Stomach (tissue), 9 donors: ENCODE measurements around the gene TNFRSF8. TPM values are rescaled to one million over a fixed set of nuclear protein-coding genes. Genes with fewer than 3 reads are reported as not detected.

ENCODE experiments used
- DNase-seq, 2 donors: peaks; one replicate each; pipeline versions ENCODE4 v3.0.0 to v3.0.0-alpha.2; 2013 to 2019
- H3K27ac ChIP-seq, 5 donors: fragments of 200-600 bp in 4 of 5; sonication (generic) in 4 of 5; one replicate each; pipeline ENCODE4 v1.5.1; 2013 to 2019; ENCODE audit warnings: mild to moderate bottlenecking in 1 of 5, moderate library complexity in 1 of 5
- H3K27me3 ChIP-seq, 3 donors: fragments of 200-600 bp; sonication (generic); one replicate each; pipeline ENCODE4 v1.5.1; 2017 to 2019; ENCODE audit warnings: mixed run types in 1 of 3
- H3K36me3 ChIP-seq, 4 donors: fragments of 200-600 bp; sonication (generic); 1 replicate in 3 of 4; 2 replicates in 1 of 4; pipeline ENCODE4 v1.5.1; 2016 to 2019
- H3K4me1 ChIP-seq, 4 donors: fragments of 200-600 bp; sonication (generic); one replicate each; pipeline ENCODE4 v1.5.1; 2016 to 2019
- H3K4me3 ChIP-seq, 4 donors: fragments of 200-600 bp; sonication (generic) in 3 of 4; one replicate each; pipeline ENCODE4 v1.5.1; 2016 to 2019; ENCODE audit warnings: mild to moderate bottlenecking in 1 of 4
- H3K9me3 ChIP-seq, 4 donors: fragments of 200-600 bp; sonication (generic); one replicate each; pipeline ENCODE4 v1.5.1; 2016 to 2019
- EP300 ChIP-seq: sonication (generic); formaldehyde crosslinking; IDR thresholded peaks from one replicate; pipeline ENCODE4 v1.6.1; 2017; ENCODE audit warnings: antibody characterized with exemption
- POLR2A ChIP-seq, 4 donors: fragments of 450-650 bp; IDR thresholded peaks; one replicate each; pipeline ENCODE4 v1.6.1; 2016; ENCODE audit warnings: antibody characterized with exemption in 4 of 4, control low read depth in 2 of 4, mild to moderate bottlenecking in 1 of 4, moderate library complexity in 1 of 4
- POLR2AphosphoS5 ChIP-seq, 3 donors: sonication (generic); formaldehyde crosslinking; IDR thresholded peaks; one replicate each; pipeline ENCODE4 v1.6.1; 2016; ENCODE audit warnings: antibody characterized with exemption in 3 of 3
- WGBS, 5 donors: extraction: QIAGEN DNeasy Blood & Tissue Kit in 3 of 5; methylation state at CpG; one replicate each; pipeline versions ENCODE4 v1.1.5 to v1.1.7; 2013 to 2018; 5-methylcytosine and 5-hydroxymethylcytosine counted together
- intact Hi-C: fragments of 100-400 bp; cut with DNase I; formaldehyde crosslinking; loops from one replicate; pipeline ENCODE4 v1.15.1; 2023; ENCODE audit warnings: low total_unique reads
- polyA plus RNA-seq, 3 donors: library from polyadenylated mRNA; stranded (reverse); fragments of 200-250 nt; gene quantifications; one replicate each; pipeline ENCODE4 v1.2.3, GENCODE V29; 2013
- total RNA-seq, 5 donors: library from RNA; depleted of rRNA; stranded (reverse); fragments of >200 nt; gene quantifications; one replicate each; pipeline versions ENCODE4 v1.1.0 to v1.2.3, GENCODE V29; 2014 to 2016
- TF ChIP-seq, protein P1 (sequence below), 7 experiments: fragments of 450-650 bp in 4 of 7; fragments of 200-600 bp in 3 of 7; sonication (generic) in 3 of 7; IDR thresholded peaks; one replicate each; pipeline ENCODE4 v1.5.1; 2016 to 2019; ENCODE audit warnings: antibody characterized with exemption in 7 of 7, control low read depth in 2 of 7, mild to moderate bottlenecking in 1 of 7
- donor health status: healthy with polysubstance abuse.
- donor health status: Bipolar disorder and iron deficiency.
- donor health status: healthy.

TNFRSF8 gene
- total and polyA plus RNA-seq, 8 donors, result 0.18 to 2.1 (median 0.88) TPM; not detected in 2

- peaks cover 0 to under 1% (median 0%) of the 10 kb centered on the region in 3 donors for H3K27me3 ChIP-seq
- no peak for DNase-seq
- H3K4me1 ChIP-seq, result peaks cover 16 to 61% (median 32%) of the 10 kb centered on the region in 4 donors
- H3K27ac ChIP-seq, result peak overlapping the region in 3 of 5 donors; percentile 7 to 59 (median 57)
- TF ChIP-seq POLR2A (IDR thresholded peaks at IDR 0.05) (no peak), POLR2AphosphoS5 (IDR thresholded peaks at IDR 0.05) (no peak), EP300 (no peak)
- TF ChIP-seq, protein P1, sequence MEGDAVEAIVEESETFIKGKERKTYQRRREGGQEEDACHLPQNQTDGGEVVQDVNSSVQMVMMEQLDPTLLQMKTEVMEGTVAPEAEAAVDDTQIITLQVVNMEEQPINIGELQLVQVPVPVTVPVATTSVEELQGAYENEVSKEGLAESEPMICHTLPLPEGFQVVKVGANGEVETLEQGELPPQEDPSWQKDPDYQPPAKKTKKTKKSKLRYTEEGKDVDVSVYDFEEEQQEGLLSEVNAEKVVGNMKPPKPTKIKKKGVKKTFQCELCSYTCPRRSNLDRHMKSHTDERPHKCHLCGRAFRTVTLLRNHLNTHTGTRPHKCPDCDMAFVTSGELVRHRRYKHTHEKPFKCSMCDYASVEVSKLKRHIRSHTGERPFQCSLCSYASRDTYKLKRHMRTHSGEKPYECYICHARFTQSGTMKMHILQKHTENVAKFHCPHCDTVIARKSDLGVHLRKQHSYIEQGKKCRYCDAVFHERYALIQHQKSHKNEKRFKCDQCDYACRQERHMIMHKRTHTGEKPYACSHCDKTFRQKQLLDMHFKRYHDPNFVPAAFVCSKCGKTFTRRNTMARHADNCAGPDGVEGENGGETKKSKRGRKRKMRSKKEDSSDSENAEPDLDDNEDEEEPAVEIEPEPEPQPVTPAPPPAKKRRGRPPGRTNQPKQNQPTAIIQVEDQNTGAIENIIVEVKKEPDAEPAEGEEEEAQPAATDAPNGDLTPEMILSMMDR (IDR thresholded peaks at IDR 0.05), result no peak
- 29 to 47% (median 39%) methylated on average over 10 of the region's 10 CpGs for WGBS, 5 donors
- intact Hi-C loops, result no loop called here
- H3K9me3 ChIP-seq, result no peaks in the 10 kb centered on the region
- no peak overlapping the region for H3K4me3 ChIP-seq
- H3K36me3 ChIP-seq, result no peaks in the 10 kb centered on the region
Measured at GRCh38 chr1:12157366-12158231, 94.5 kb downstream of the TNFRSF8 start.

GRCh38 chr1:12158357-12159092 lies 95.4 kb downstream of the TNFRSF8 start:
- no peak for DNase-seq
- TF ChIP-seq, protein P1 (IDR thresholded peaks at IDR 0.05), result no peak
- TF ChIP-seq POLR2AphosphoS5 (IDR thresholded peaks at IDR 0.05), result no peak
- TF ChIP-seq POLR2A (IDR thresholded peaks at IDR 0.05), result no peak
- no peak for TF ChIP-seq EP300
- H3K9me3 ChIP-seq, result no peaks in the 10 kb centered on the region
- peaks cover 17 to 66% (median 35%) of the 10 kb centered on the region in 4 donors for H3K4me1 ChIP-seq
- 67 to 73% (median 71%) methylated on average over 20 to 22 of the region's 22 CpGs for WGBS, 5 donors
- peak overlapping the region in 3 of 5 donors; percentile 7 to 59 (median 56) for H3K27ac ChIP-seq
- no peak overlapping the region for H3K4me3 ChIP-seq
- intact Hi-C loops, result no loop called here
- H3K36me3 ChIP-seq, result no peaks in the 10 kb centered on the region
- H3K27me3 ChIP-seq, result no peaks in the 10 kb centered on the region

DNA sequence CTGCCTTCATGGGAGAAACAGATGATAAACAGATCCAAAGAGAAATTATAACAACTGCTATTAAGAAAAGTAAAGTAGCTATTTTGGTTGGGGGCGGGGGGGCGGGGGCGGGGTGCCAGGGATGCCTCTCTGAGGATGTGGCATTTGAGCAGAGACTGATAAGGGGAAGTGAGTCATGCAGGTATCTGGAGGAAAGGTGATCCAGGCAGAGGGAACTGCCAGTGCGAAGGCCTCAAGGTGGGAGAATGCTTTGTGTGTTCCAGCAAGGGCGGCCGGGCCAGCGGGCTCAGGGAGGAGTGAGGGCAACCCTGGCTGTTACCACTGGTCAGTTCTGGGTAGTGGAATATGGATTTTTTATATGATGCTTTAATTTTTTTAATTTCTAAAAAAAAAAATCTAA lies 96.7 kb downstream of the TNFRSF8 start:
- H3K4me1 ChIP-seq, result peaks cover 17 to 78% (median 39%) of the 10 kb centered on the region in 4 donors
- intact Hi-C loops, result no loop called here
- TF ChIP-seq, protein P1 (IDR thresholded peaks at IDR 0.05), result no peak
- TF ChIP-seq EP300, result no peak
- H3K9me3 ChIP-seq, result no peaks in the 10 kb centered on the region
- H3K36me3 ChIP-seq, result no peaks in the 10 kb centered on the region
- H3K4me3 ChIP-seq, result no peak overlapping the region
- peak overlapping the region in 2 of 5 donors; percentile 76 to 91 for H3K27ac ChIP-seq
- H3K27me3 ChIP-seq, result no peaks in the 10 kb centered on the region
- no peak for DNase-seq
- WGBS, 5 donors, result 76 to 89% (median 88%) methylated on average over 7 of the region's 7 CpGs

- intact Hi-C loops, result no loop called here
- Histone ChIP-seq H3K27ac (peak overlapping the region; percentile 71 to 91 (median 76)), H3K36me3 (no peaks in the 10 kb centered on the region), H3K27me3 (no peaks in the 10 kb centered on the region), H3K4me3 (no peak overlapping the region), H3K9me3 (no peaks in the 10 kb centered on the region), H3K4me1 (peaks cover 17 to 87% (median 45%) of the 10 kb centered on the region in 4 donors)
- no peak for TF ChIP-seq POLR2A (IDR thresholded peaks at IDR 0.05)
- TF ChIP-seq EP300, result no peak
- no peak for TF ChIP-seq POLR2AphosphoS5 (IDR thresholded peaks at IDR 0.05)
- TF ChIP-seq, protein P1 (IDR thresholded peaks at IDR 0.05), result no peak
- no peak for DNase-seq
- WGBS, 5 donors, result 60 to 82% (median 69%) methylated on average over 1 to 2 of the region's 2 CpGs
Measured at GRCh38 chr1:12161324-12161661, 98.2 kb downstream of the TNFRSF8 start.
